Hematopoietic multipotent progenitor cell treated with erythropoietin and hydrocortisone succinate and interleukin-3 and kit ligand, for 17 days (in vitro differentiated cells): ENCODE results near the gene ESRRB.

ENCODE experiments used
- DNase-seq: peaks from one replicate; pipeline ENCODE4 v3.0.0-alpha.2; 2015; ENCODE audit warnings: low spot score

The ESRRB gene

DNA sequence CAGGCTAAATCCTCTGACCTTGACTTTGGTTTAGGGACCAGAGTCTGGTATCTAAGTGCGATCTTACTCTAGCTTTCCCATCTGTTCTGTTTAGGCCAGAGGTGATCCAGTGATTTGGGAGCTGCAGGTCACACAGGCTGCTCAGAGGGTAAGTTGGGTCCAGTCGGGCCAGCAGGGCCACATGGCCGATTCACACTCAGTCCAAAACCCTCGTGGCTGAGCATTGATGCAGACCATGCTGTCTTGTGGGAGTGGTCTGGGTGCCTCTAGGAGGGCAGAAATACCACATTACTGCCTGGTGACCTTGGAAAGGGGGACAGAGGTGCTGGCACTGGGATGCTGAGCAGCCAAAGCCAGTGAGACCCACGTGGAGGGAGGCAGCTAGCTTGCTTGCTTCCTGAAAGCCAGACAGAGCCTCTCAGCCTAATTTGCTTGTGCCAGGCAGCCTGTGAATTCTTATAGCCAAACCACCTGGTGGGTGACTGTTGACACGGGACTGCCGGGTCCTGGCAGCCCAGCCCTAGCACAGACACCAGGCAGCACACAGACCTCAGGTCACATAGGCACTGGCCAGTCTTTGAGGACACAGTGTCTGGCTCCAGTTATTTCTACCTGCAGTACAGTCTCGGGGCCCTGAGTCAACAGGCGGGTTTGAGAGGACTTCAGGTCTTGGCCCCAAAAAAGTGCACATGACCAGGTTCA is 31.7 kb downstream of the ESRRB start:
- no peak for DNase-seq

DNA sequence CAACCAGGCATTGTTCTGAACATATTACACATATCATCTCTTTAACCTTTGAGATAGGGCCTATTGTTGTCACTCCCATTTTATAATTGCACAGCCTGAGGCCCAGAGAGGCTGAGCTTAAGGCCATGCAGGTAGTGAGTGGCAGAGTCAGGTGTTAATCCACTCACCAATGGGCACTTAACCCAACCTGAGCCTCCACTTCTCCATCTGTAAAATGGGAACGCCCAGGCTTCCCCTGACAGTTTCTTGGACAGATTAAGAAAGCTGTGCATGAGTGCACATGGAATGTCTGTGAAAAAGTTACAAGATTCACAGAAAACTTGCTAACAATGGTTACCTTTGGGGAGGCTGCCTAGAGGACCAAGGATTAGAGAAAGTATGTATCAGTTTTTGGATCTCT is 32.9 kb downstream of the ESRRB start:
- DNase-seq: no peak

DNA sequence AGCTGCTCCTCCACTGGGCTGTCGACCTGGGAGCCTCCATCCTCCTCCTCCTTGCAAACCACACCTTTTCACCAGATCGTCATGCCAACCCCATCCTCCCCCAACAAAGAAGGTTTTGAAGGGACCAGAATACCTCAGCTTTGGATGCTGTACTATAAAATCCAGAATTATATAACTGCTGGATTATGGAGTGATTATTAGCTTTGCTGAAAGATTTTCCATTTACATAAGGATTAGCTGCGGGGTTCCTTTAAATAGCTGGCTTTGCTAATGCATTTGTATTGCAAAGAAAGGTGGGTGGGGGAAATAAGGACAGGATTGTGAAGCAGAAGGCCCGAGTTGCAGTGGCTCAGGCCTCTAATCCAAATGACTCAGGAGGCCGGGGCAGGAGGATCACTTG is 36.6 kb downstream of the ESRRB start:
- no peak for DNase-seq

DNA sequence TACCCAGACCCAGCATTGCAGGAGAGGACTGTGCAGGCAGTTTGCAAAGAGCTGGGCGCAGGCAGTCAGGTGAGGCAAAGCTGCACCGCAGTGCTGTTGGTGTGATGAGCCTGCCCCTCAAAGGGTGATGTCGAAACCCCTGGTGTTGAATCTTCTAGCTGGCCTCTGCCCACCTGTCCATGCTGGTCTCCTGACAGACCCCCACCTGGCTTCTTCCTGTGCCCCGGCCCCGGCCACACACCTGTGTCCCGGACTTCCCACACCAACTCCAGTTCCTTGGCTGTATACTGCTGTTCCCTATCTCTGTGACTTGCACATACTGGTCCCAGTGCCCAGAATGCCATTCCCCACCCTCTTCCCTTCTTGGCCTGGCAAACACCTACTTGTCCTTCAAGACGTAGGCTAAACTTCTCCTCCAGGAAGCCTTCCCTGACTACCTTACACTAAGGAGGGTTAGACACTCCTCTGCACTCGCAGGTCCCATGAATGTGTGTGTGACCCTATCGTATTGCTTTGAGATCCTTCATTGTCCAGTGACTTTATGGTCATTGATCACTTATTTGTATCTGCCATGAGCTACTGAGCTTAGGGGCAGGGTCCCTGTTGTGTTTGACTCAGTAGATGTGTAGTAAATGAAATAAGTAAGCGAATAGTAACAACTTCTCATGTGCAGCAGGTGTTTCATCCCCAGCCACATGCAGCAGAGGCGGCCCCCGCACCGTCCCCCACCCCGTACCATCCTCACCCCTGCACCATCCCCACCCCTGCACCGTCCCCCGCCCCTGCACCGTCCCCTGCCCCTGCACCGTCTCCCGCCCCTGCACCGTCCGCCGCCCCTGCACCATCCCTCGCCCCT is 37.4 kb downstream of the ESRRB start:
- DNase-seq: no peak

DNA sequence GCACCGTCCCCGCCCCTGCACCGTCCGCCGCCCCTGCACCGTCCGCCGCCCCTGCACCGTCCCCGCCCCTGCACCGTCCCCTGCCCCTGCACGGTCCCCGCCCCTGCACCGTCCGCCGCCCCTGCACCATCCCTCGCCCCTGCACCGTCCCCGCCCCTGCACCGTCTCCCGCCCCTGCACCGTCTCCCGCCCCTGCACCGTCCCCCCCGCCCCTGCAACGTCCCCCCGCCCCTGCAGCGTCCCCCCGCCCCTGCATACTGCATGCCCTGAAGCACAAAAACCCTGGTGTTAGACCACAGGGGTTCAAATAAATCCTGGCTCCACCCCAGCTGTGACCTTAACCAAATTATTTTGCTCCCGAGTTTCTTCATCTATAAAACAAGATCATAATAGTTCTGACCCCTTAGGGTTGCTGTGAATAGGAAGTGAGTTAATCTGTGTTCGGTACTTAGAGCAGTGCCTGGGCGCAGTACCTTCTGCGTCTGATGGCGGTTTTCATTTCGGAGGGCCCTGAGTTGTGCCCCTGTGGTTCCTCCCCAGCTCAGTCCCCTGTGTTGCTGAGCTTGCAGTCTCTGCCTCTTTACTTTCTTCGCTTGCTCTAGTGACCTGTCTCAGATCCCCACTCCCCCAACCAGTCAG is 38.1 kb downstream of the ESRRB start:
- no peak for DNase-seq

DNA sequence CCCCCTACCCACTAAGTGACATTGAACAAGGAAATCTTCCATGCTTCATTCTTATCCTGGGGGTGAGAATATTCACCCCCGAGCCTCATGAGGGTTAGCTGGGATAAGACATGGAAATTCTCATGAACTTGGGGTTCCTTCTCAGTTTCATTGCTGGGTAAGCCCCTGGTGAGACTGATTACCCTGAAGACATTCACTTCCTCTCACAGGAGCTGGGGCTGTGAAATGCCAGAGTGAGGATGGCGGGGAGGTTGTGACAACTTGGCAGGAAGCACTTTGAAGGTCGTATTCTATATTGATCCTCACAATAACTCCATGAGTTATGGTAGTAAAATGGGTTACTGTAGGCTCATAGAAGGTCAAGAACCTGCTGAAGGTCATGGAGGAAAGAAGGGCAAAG is 43.5 kb downstream of the ESRRB start:
- DNase-seq: no peak

DNA sequence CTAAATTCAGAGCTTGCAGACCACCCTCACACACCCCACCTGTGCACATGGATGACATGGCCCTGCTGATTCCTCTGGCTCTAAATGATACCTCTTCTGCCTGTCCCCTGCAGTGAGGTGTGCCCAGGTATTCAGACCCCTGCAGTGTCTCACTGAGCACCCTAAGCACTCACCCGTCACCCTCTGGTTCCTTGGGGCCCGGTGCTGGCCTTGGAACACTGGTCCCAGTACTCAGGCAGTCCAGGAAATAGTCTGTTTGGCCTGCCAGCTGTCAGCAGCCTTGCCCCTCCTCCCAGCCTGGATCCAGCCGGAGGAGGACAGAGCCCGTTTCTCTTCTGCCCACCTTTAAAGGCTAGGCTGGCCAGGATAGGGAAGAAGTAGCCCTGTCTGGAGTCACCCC is 44.9 kb downstream of the ESRRB start:
- no peak for DNase-seq

DNA sequence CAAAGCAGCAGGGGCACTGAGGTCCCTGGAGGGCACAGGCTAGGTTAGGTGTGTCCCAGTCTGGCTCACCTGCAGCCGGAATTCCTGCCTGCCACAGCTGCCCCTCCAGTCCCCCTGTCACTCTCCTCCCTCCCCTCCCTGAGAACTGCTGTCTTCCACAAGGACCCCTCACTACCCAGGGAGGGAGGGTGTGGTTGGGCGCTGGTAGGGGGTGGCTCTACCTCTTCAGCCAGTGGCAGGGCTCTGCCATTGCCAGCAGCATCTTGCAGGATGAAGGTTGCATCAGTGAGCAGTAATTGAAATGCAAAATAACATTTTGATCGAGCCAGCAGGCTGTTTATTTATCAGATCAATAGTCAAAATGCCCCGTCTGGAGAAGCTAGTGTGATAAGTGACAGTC is 45.7 kb downstream of the ESRRB start:
- DNase-seq: no peak

DNA sequence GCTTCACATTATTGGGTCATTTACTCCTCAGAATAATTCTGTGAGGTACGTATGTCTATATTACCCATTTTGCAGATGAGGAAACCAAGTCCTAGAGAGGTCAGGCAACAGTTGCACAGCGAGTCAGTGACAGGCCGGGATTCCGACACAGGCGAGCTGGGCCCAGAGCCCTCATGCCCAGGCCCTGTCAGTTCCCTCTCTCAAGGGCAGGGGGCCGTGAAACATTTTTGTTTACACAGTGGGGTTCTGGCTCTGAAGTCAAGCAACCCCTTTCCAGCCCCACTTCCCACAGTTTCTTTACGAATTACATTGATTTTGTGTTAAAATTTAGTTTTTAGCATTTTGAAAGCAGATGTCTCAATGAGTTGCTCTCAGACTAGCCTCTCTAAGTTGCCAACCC is 46.7 kb downstream of the ESRRB start:
- no peak for DNase-seq

DNA sequence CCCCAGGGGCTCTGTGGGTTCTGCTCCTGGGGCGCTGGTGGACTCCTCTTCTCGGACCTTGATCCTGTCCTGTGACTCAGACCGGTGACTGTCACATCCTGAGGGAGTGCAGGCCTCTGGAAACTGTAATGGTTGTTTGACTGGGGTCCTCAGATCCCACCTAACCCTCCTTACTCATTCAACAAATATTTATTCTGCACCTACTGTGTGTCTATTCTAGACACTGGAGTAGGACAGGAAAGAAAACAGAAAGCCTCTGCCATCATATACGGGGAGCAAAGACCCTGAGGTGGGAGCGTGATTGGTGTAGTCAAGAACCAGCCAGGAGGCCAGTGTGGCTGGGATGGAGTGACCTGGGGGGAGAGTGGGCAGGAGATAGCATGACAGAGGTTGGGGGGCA is 47.6 kb downstream of the ESRRB start:
- DNase-seq: no peak

DNA sequence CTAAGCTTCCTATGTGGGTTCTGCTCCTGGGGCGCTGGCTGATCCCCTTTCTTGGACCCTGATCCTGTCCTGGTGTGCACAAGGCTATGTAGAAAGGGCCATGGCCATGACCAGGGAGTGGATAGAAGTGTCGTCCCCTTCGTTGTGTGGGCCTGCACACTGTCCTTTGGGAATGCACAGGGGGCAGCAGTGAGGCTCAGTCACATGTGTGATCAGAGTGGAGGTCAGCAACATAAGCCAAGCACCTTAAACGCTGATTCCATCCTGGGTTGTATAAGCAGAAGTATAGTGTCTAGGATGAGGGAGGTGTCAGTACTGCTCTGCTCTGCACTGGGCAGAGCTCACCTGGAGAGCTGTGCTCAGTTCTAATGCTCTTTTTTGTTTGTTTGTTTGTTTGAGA is 48.4 kb downstream of the ESRRB start:
- DNase-seq: no peak

DNA sequence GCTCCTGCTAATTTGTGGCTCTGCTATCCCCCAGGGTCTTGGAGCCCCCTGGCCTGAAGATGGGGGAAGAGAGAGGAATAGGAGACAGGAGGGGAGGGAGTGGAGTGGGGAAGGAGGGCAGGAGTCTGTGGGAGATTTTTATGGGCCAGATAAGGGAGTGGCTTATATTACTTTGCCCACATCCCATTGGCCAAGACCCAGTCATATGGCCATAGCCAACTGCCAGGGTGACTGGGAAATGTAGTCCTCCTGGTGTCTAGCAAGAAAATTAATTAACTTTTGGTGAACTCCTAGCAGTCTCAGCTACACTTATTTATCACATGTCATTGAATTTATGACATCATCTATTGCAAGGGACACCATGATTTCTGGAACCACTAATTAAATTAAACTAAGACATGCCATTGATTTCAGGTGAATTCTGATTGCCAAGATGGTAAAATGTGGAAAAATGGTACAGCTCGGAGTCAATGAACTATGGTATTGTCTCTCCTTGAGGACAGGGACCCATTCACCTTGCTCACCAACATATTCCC is 50.3 kb downstream of the ESRRB start:
- DNase-seq: no peak

DNA sequence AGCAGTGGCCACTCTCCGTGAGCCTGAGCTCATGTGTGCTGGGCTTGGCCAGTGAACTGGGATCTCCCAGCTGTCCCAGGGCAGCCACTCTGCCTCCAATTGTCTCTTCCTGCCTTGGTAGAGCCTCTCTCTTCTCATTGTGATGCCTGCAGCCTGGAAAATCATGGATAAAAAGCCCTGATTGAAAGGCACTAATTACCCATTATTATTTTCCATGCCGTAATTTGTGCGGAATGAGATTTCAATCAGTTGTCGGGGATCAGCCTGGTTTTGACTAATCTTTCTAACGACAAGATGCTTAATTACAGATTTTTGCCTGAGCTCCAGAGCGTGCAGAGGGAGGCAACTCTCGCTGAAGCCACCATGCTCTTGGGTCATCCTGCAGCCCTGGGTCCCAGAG is 52.7 kb downstream of the ESRRB start:
- DNase-seq: no peak

DNA sequence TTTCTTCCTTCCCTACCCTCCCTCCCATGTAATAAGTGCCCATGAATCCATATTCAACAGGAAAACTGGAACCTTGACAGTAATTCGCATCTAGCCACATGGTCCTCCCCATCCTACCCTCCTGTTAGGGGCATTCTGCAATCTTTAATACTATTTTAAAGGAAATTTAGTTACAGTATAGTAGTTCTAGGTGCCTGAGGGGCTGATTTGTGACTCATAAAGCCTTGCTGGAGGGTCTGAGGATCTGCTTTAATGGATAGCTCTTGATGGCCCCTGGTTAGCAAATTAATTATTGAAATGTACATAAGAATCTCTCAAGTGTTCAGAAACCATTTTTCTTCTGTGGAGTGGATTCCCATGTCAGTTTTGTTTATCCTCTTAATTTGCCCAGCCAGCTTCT is 54.1 kb downstream of the ESRRB start:
- DNase-seq: no peak

DNA sequence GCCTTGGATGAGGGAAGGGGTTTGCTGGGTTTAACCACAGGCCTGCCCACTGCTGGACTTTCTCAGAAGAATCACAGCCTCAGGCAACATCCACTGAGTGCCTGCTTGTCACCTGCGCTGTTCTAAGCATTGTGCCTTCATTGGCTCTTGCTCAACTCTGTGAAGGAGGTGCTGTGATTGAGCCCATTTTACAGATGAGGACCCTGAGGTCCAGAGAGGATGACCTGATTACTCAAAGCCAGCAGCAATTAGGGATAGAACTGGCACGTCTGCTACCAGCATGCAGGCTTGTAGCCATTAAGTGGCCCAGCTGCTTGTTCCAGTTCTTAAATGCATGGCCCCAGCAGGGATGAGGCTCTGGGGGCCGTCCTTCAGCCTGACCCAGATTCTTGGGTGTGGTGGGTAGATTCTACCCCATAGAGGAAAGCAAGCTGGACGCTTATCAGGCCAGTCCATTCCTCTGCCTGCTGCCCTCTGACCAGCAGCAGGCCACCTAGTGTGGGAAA is 54.6 kb downstream of the ESRRB start:
- DNase-seq: no peak

DNA sequence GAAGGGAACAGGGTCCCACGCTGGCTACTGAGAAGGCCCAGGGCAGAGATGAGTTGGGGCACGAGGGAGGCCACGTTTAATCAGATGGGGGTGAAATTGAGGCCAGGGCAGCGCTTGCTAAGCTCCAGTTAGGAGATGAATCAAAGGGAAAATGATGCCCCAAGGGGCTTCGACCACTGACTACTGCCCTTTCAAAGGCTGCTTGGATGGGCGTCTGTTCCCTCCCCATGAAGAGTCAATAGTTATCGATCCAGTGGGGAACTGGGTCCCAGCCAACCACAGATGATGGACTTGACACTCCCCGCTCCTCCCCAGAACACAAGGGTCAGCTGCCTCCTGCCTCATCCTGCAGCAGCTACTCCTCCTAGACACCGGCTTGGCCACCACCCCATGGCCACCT is 55.6 kb downstream of the ESRRB start:
- DNase-seq: no peak

DNA sequence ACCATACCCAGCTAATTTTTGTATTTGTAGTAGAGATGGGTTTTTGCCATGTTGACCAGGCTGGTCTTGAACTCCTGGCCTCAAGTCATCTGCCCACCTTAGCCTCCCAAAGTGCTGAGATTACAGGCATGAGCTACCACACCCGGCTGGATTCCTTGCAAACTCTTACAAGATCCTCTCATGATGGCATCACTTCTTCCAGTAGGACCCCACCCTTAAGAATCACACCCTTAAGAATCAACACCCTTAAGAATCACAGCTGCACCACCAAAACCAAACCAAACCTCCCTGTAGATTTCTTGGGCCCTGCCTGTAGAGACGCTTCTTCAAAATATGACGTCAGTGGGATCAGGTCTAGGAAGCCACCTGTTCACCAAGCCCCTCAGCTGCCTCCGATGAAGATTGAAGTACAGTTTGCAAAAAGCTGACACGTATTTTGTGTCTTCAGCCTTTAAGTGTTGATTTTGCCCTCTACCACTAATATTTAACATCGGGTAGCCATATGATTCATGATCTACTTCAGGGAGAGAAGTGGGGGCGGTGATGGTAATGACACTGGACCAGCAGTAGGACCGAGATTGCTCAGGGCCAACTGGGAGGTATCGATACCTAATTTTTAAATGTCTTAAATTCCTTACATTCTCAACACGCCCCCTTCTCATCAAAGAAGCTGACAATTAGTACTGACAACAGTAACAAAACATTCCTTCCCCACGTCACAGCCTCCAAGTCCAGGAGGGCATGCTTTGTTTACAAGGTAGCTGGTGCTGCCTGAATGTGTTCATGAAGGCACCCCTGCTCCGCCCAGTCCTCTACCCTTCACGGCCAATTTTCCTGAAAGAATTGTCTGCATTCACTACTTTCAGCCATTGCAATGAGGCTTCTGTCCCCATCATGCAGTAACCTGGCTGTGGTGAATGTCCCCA is 57.2 kb downstream of the ESRRB start:
- DNase-seq: no peak

DNA sequence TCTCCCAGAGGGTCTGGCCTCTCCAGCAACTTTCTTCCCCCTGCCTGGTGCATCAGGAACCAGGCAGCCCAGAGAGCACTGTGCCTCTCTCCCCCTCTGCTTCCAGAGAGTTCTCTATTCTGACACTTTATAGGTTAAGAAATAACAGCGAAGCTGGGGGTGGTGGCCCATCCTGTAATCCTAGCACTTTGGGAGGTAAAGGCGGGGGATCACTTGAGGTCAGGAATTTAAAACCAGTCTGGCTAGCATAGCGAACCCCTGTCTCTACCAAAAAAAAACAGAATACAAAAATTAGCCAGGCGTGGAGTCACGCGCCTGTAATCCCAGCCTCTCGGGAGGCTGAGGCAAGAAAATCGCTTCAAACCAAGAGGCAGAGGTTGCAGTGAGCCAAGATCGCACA is 58.3 kb downstream of the ESRRB start:
- no peak for DNase-seq

DNA sequence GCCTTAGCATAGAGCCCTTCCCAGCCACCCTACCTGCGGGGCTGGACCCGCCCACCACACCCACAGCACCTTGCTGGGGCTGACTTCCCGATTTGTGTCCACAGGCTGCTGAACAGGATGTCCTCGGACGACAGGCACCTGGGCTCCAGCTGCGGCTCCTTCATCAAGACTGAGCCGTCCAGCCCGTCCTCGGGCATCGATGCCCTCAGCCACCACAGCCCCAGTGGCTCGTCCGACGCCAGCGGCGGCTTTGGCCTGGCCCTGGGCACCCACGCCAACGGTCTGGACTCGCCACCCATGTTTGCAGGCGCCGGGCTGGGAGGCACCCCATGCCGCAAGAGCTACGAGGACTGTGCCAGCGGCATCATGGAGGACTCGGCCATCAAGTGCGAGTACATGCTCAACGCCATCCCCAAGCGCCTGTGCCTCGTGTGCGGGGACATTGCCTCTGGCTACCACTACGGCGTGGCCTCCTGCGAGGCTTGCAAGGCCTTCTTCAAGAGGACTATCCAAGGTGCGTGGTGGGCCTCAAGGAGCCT is 63.4 kb downstream of the ESRRB start:
- DNase-seq: no peak

DNA sequence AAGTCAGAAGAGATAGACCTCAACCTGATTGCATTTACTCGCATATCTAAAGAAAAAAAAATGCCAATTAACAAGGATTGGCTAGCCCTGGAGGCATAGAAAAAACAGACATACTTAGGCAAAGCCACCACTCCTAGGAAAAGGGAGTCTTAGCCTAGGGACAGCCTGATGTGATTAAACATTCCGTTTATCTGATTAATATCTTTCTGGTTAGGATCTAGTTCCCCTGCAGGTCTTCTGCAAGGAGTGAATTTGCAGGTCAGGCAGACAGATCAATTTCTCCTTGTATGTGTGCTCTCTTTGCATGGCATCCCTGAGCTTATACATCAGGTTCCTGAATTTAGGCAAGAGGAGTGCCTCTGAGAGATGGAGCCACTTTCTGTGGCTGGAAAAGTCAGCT is 70.5 kb downstream of the ESRRB start:
- no peak for DNase-seq

DNA sequence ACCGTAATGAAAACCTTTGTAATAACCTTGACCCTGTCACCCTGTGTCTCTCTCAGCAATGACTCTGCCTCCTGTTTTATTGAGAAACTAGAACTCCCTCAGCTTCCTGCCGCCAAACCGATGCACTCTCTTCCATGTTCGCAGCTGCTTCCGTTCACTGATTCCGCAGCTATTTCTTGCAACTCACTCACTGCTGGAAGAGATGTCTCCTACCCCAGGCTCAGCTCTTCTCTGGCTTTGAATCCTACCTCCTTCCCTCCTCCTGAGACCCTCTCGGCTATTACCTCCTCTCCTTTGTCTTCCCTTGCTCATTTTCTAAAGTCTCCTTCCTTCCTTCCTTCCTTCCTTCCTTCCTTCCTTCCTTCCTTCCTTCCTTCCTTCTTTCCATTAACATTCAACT is 71.0 kb downstream of the ESRRB start:
- no peak for DNase-seq
